GM12878 (cell line): ENCODE data around the gene ELMO3. TPM values are rescaled to one million over a fixed set of nuclear protein-coding genes. Genes with fewer than 3 reads are reported as not detected.

Experiments used
- ATAC-seq: fragments of 200-7000 bp; cut with Tn5 transposase; 3 replicates; pipeline ENCODE4 v1.9.1; 2020; ENCODE audit warnings: mild to moderate bottlenecking, moderate library complexity
- BruUV-seq: library from RNA; stranded (reverse); fragments of 400-500 nt; replicated peaks from 2 replicates; lab custom pipeline; 2021; lab: Mats Ljungman, UMichigan
- CTCF ChIA-PET: fragments of 300-600 bp; sonication (Branson Sonifier 250); formaldehyde crosslinking; extraction: SDS; loops from one replicate; lab custom pipeline; 2021; ENCODE audit warnings: inconsistent platforms; lab: Yijun Ruan, JAX
- POLR2A ChIA-PET: fragments of 350-600 bp; formaldehyde crosslinking; extraction: SDS; loops from one replicate; lab custom pipeline; 2021; ENCODE audit warnings: inconsistent platforms; lab: Charles Lee
- RAD21 ChIA-PET: fragments of 300-600 bp; sonication (Branson Sonifier 250); formaldehyde crosslinking; loops from one replicate; lab custom pipeline; 2023; ENCODE audit warnings: antibody characterized with exemption; ENCODE audit not compliant: unreplicated experiment; lab: Charles Lee
- SMC1A ChIA-PET: fragments of 300-600 bp; sonication (Branson Sonifier 250); formaldehyde crosslinking; loops from one replicate; lab custom pipeline; 2023; ENCODE audit not compliant: unreplicated experiment, uncharacterized antibody; lab: Charles Lee
- DNase-seq: peaks from one replicate; pipeline ENCODE4 v3.0.0-alpha.2; 2011; ENCODE audit warnings: low read depth, low spot score
- FAIRE-seq: peaks from 3 replicates; lab custom pipeline; 2011; peaks lifted over from hg19 to GRCh38; lab: Jason Lieb, UNC
- H2AFZ ChIP-seq: 2 replicates; pipeline ENCODE4 v1.6.0; 2011; ENCODE audit warnings: low read depth, low read length, control low read depth; ENCODE audit not compliant: control insufficient read depth
- H3K27ac ChIP-seq: 2 replicates; pipeline ENCODE4 v1.5.1; 2011; ENCODE audit warnings: control low read depth; ENCODE audit not compliant: control insufficient read depth, insufficient read depth
- H3K27me3 ChIP-seq, 2 experiments: replicated peaks in 1 of 2; 2 replicates each; pipeline versions ENCODE4 v1.6.0 to v1.6.1; 2011; ENCODE audit warnings: low read length in 1 of 2; ENCODE audit not compliant: control insufficient read depth in 2 of 2, insufficient read depth in 2 of 2
- H3K36me3 ChIP-seq, 2 experiments: 2 replicates each; pipeline ENCODE4 v1.5.1; 2011; ENCODE audit warnings: low read length in 1 of 2; ENCODE audit not compliant: control insufficient read depth in 2 of 2, insufficient read depth in 2 of 2
- H3K4me1 ChIP-seq: 2 replicates; pipeline ENCODE4 v1.6.1; 2011; ENCODE audit warnings: mild to moderate bottlenecking, low read length, moderate library complexity, mixed read lengths; ENCODE audit not compliant: control insufficient read depth, insufficient read depth
- H3K4me2 ChIP-seq: 2 replicates; pipeline ENCODE4 v1.6.0; 2011; ENCODE audit warnings: control low read depth; ENCODE audit not compliant: control insufficient read depth, insufficient read depth
- H3K4me3 ChIP-seq: fragments of 200-600 bp; sonication (generic); 2 replicates; pipeline ENCODE4 v1.5.1; 2016
- H3K79me2 ChIP-seq: 2 replicates; pipeline ENCODE4 v1.6.0; 2011; ENCODE audit warnings: low read length; ENCODE audit not compliant: control insufficient read depth, insufficient read depth
- H3K9ac ChIP-seq: 2 replicates; pipeline ENCODE4 v1.8.0; 2011; ENCODE audit warnings: low read length, control low read depth, mixed read lengths; ENCODE audit not compliant: control insufficient read depth, insufficient read depth
- H3K9me3 ChIP-seq: replicated peaks from 3 replicates; pipeline ENCODE4 v1.5.1; 2011; ENCODE audit warnings: mild to moderate bottlenecking, low read length; ENCODE audit not compliant: control insufficient read depth, insufficient read depth
- H4K20me1 ChIP-seq: 2 replicates; pipeline ENCODE4 v1.6.0; 2011; ENCODE audit not compliant: control insufficient read depth, insufficient read depth
- POU2F2 ChIP-seq: IDR thresholded peaks from 3 replicates; pipeline ENCODE4 v1.6.1; 2011; ENCODE audit warnings: low read depth, mild to moderate bottlenecking, low read length, borderline replicate concordance
- RAD21 ChIP-seq: IDR thresholded peaks from 2 replicates; pipeline ENCODE4 v1.6.1; 2011; ENCODE audit warnings: mild to moderate bottlenecking, low read depth, low read length, moderate library complexity; ENCODE audit not compliant: insufficient read depth
- RUNX3 ChIP-seq: IDR thresholded peaks from 2 replicates; pipeline ENCODE4 v1.6.1; 2012; ENCODE audit warnings: low read length, inconsistent platforms
- SMC3 ChIP-seq: IDR thresholded peaks from 2 replicates; pipeline ENCODE4 v1.6.1; 2011; ENCODE audit warnings: low read length, improper control_type of control experiment, borderline replicate concordance
- WGBS: methylation state at CpG from one replicate; pipeline ENCODE4 v1.1.6; 2016; ENCODE audit warnings: low lambda C conversion rate; ENCODE audit not compliant: insufficient replicate concordance, insufficient coverage; ENCODE audit errors: missing lambda C conversion rate; 5-methylcytosine and 5-hydroxymethylcytosine counted together
- in situ Hi-C: fragments of 300-500 bp; cut with MboI; formaldehyde crosslinking; loops from 9 replicates; pipeline ENCODE4 v1.14.3; 2018; ENCODE audit warnings: mixed read lengths
- intact Hi-C: fragments of 100-400 bp; cut with micrococcal nuclease; formaldehyde crosslinking; loops from one replicate; pipeline ENCODE4 v1.14.2; 2022; ENCODE audit not compliant: unreplicated experiment
- polyA plus RNA-seq, 11 experiments: library from polyadenylated mRNA; depleted of rRNA in 4 of 11; unstranded in 6 of 11; stranded (reverse) in 5 of 11; fragments of >200 nt; fragmentation: Nextera tagmentation in 4 of 11; fragmentation: Illumina TruSeq in 1 of 11; extraction: Ambion mirVana in 4 of 11; extraction: Trizol in 1 of 11; gene quantifications; 1 replicate in 1 of 11; 2 replicates in 10 of 11; pipeline versions ENCODE4 v1.2.1 to v1.2.3, GENCODE V29; 2011 to 2016; ENCODE audit warnings: inconsistent platforms in 2 of 11, missing spikeins in 2 of 11, low read depth in 1 of 11
- total RNA-seq, 4 experiments: library from RNA; depleted of rRNA in 3 of 4; stranded (reverse); fragments of >200 nt in 3 of 4; fragmentation: Illumina TruSeq in 1 of 4; extraction: Trizol in 1 of 4; gene quantifications; 2 replicates each; pipeline versions ENCODE4 v1.2.1 to v1.2.3, GENCODE V29; 2013 to 2021
- TF ChIP-seq, protein P1 (sequence below): fragments of 450-650 bp; IDR thresholded peaks from 2 replicates; pipeline ENCODE4 v1.6.1; 2016; ENCODE audit warnings: mild to moderate bottlenecking
- TF ChIP-seq, protein P2 (sequence below), 3 experiments: IDR thresholded peaks in 2 of 3; conservative IDR thresholded peaks in 1 of 3; 2 replicates each; pipeline ENCODE4 v1.5.1; 2011; ENCODE audit warnings: low read depth in 3 of 3, low read length in 3 of 3, mild to moderate bottlenecking in 3 of 3, control low read depth in 2 of 3, moderate library complexity in 2 of 3, inconsistent platforms in 1 of 3, mixed read lengths in 1 of 3; ENCODE audit not compliant: control insufficient read depth in 2 of 3, insufficient read depth in 1 of 3; ENCODE audit errors: extremely low read depth in 1 of 3

Gene ELMO3
- total and polyA plus RNA-seq, 10 of the 15 experiments (the other 5 are each of a cell fraction or from before 2014, with no cell fraction given), result 0.05 to 4.7 (median 0.96) TPM; not detected in 1

DNA sequence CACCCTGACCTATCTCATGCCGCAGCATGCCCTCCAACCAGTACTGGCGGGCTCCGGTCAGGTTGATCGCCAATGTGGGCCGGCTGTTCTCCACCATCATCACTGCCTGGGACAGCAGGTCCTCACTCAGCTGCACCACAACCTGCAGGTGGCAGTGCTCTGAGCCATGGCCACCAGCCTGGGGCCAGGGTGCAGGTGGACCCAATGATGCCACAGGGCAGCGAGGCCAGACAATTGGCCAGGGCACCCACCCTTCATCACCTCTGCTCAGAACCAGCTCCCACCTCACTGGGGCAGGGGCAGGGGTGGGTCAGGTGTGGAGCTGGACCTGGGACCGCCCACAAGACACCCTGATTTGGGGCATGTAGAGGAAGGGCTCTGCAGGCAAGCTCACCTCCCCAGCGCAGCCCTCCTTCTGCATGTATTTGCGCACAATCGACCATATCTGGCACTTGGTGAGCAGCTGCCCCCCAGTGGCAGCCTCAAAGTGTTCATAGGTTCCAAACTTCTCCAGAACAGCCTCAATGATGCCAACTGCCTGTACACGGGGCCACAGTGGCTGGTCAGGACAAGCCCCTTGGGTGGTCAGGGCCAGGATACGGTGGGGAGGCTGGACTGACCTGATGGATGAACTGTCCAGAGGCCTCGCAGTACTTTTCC lies 19.4 kb upstream of the ELMO3 start:
- Histone ChIP-seq H3K27me3 (no peaks in the 10 kb centered on the region), H3K9ac (no peak overlapping the region), H3K4me2 (no peak overlapping the region), H3K4me1 (peaks cover 17% of the 10 kb centered on the region), H3K4me3 (no peak overlapping the region), H3K27ac (no peak overlapping the region), H4K20me1 (no peaks in the 10 kb centered on the region; the same call in 1 of the 2 replicates), H3K79me2 (peaks cover 5% of the 10 kb centered on the region), H2AFZ (no peak overlapping the region), H3K36me3 (no peaks in the 10 kb centered on the region), H3K9me3 (no peaks in the 10 kb centered on the region)
- 83% methylated on average over 12 of the region's 13 CpGs for WGBS
- in situ Hi-C loops, result no loop called here
- no peak for DNase-seq
- FAIRE-seq, result no peak
- ChIA-PET RAD21 (interaction anchor here (0.6 to 1.1 kb wide), 4 partner anchors 8 to 82 kb away, joined by 4 to 7 read pairs (median 4); no protein-coding TSS in a partner anchor), CTCF (interaction anchor here (0.6 to 1.7 kb wide), 10 partner anchors 9 to 200 kb away, joined by 3 to 8 read pairs (median 4); partner anchors contain the start of genes FBXL8, NOL3 and TRADD), POLR2A (no interaction called here), SMC1A (interaction anchor here (0.7 to 1.1 kb wide), 2 partner anchors 17 to 19 kb away, joined by 3 read pairs; no protein-coding TSS in a partner anchor)
- TF ChIP-seq RUNX3, result no peak
- 0 out of 2 replicates have a peak, but pooled peaks have one; percentile 20 for TF ChIP-seq RAD21
- TF ChIP-seq, protein P1, sequence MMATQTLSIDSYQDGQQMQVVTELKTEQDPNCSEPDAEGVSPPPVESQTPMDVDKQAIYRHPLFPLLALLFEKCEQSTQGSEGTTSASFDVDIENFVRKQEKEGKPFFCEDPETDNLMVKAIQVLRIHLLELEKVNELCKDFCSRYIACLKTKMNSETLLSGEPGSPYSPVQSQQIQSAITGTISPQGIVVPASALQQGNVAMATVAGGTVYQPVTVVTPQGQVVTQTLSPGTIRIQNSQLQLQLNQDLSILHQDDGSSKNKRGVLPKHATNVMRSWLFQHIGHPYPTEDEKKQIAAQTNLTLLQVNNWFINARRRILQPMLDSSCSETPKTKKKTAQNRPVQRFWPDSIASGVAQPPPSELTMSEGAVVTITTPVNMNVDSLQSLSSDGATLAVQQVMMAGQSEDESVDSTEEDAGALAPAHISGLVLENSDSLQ, result no peak
- TF ChIP-seq POU2F2, result no peak
- peak; percentile 21; the same call in 1 of the 2 replicates for TF ChIP-seq SMC3
- TF ChIP-seq, protein P2, sequence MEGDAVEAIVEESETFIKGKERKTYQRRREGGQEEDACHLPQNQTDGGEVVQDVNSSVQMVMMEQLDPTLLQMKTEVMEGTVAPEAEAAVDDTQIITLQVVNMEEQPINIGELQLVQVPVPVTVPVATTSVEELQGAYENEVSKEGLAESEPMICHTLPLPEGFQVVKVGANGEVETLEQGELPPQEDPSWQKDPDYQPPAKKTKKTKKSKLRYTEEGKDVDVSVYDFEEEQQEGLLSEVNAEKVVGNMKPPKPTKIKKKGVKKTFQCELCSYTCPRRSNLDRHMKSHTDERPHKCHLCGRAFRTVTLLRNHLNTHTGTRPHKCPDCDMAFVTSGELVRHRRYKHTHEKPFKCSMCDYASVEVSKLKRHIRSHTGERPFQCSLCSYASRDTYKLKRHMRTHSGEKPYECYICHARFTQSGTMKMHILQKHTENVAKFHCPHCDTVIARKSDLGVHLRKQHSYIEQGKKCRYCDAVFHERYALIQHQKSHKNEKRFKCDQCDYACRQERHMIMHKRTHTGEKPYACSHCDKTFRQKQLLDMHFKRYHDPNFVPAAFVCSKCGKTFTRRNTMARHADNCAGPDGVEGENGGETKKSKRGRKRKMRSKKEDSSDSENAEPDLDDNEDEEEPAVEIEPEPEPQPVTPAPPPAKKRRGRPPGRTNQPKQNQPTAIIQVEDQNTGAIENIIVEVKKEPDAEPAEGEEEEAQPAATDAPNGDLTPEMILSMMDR (IDR thresholded peaks at IDR 0.05 in 2 of 3, conservative IDR thresholded peaks at IDR 0.05 in 1 of 3; ENCODE audit: control insufficient read depth in 2 of 3, extremely low read depth in 1 of 3, insufficient read depth in 1 of 3, low read depth in 3 of 3, low read length in 3 of 3), result peak; percentile 24 to 49 (median 44); a peak in 4 of 6 replicates
- no TSS peak for BruUV-seq
- no peak for ATAC-seq
- intact Hi-C loops, result no loop called here
